WTC11 (cell line): ENCODE results near the gene AURKA. TPM values are rescaled to one million over a fixed set of nuclear protein-coding genes. Genes with fewer than 3 reads are reported as not detected.

Experiments used
- ATAC-seq: fragments of 200-7000 bp; cut with Tn5 transposase; 2 replicates; pipeline ENCODE4 v1.10.0; 2021; ENCODE audit warnings: mild to moderate bottlenecking, moderate library complexity
- CTCF ChIA-PET: fragments of 300-600 bp; sonication (Branson Sonifier 250); formaldehyde crosslinking; loops from one replicate; lab custom pipeline; 2021; ENCODE audit warnings: antibody characterized with exemption; lab: Charles Lee
- POLR2A ChIA-PET: fragments of 350-600 bp; sonication (Branson Sonifier 250); formaldehyde crosslinking; loops from one replicate; lab custom pipeline; 2021; ENCODE audit warnings: antibody characterized with exemption; lab: Charles Lee
- DNase-seq: peaks from one replicate; pipeline ENCODE4 v3.0.0; 2021; ENCODE audit warnings: low spot score
- H3K27ac Mint-ChIP-seq: 2 replicates; pipeline ENCODE4 v1.8.0; 2021; ENCODE audit warnings: mixed read lengths
- H3K27me3 Mint-ChIP-seq: 2 replicates; pipeline ENCODE4 v1.8.0; 2021; ENCODE audit warnings: low read depth, mild to moderate bottlenecking, moderate library complexity, mixed read lengths
- H3K36me3 Mint-ChIP-seq: 2 replicates; pipeline ENCODE4 v1.8.0; 2021; ENCODE audit warnings: mixed read lengths
- H3K4me1 Mint-ChIP-seq: 2 replicates; pipeline ENCODE4 v1.8.0; 2022; ENCODE audit warnings: mixed read lengths
- H3K4me3 Mint-ChIP-seq: 2 replicates; pipeline ENCODE4 v1.8.0; 2021; ENCODE audit warnings: mild to moderate bottlenecking, moderate library complexity, mixed read lengths
- H3K9me3 Mint-ChIP-seq: 2 replicates; pipeline ENCODE4 v1.8.0; 2021; ENCODE audit warnings: mixed read lengths
- ATF1 ChIP-seq: sonication (generic); formaldehyde crosslinking; IDR thresholded peaks from 2 replicates; pipeline ENCODE4 v1.8.1; 2023; ENCODE audit warnings: mild to moderate bottlenecking, moderate library complexity, missing genetic modification reagents
- CREB1 ChIP-seq: sonication (generic); formaldehyde crosslinking; IDR thresholded peaks from 2 replicates; pipeline ENCODE4 v1.8.0; 2023; ENCODE audit warnings: mild to moderate bottlenecking, missing genetic modification reagents
- CREM ChIP-seq: sonication (generic); formaldehyde crosslinking; IDR thresholded peaks from 2 replicates; pipeline ENCODE4 v1.8.1; 2022; ENCODE audit warnings: mild to moderate bottlenecking, missing genetic modification reagents, moderate library complexity
- GABPB1 ChIP-seq: sonication (generic); formaldehyde crosslinking; IDR thresholded peaks from 2 replicates; pipeline ENCODE4 v1.8.1; 2023; ENCODE audit warnings: mild to moderate bottlenecking, missing genetic modification reagents
- GTF2I ChIP-seq: fragments of 250-450 bp; sonication (Bioruptor Pico); conservative IDR thresholded peaks from 2 replicates; pipeline ENCODE4 v1.4.0; 2021; ENCODE audit warnings: mild to moderate bottlenecking
- NR3C1 ChIP-seq: sonication (generic); formaldehyde crosslinking; conservative IDR thresholded peaks from 2 replicates; pipeline ENCODE4 v1.8.1; 2023; ENCODE audit warnings: low read depth, mild to moderate bottlenecking, missing genetic modification reagents
- OVOL2 ChIP-seq: fragments of 250-450 bp; sonication (Bioruptor Pico); IDR thresholded peaks from 2 replicates; pipeline ENCODE4 v1.9.0; 2021; ENCODE audit warnings: mild to moderate bottlenecking, borderline replicate concordance
- PRRX2 ChIP-seq: fragments of 250-450 bp; sonication (Bioruptor Pico); IDR thresholded peaks from 2 replicates; pipeline ENCODE4 v1.8.0; 2021; ENCODE audit warnings: mild to moderate bottlenecking
- RELA ChIP-seq: sonication (generic); formaldehyde crosslinking; IDR thresholded peaks from 2 replicates; pipeline ENCODE4 v1.8.1; 2022; ENCODE audit warnings: missing genetic modification reagents, mild to moderate bottlenecking, borderline replicate concordance
- SMAD3 ChIP-seq: sonication (generic); formaldehyde crosslinking; IDR thresholded peaks from 2 replicates; pipeline ENCODE4 v1.8.0; 2022; ENCODE audit warnings: missing genetic modification reagents, mild to moderate bottlenecking, borderline replicate concordance
- SP1 ChIP-seq: sonication (generic); formaldehyde crosslinking; conservative IDR thresholded peaks from 2 replicates; pipeline ENCODE4 v1.8.1; 2022; ENCODE audit warnings: missing genetic modification reagents
- ZNF121 ChIP-seq: sonication (generic); formaldehyde crosslinking; IDR thresholded peaks from 2 replicates; pipeline ENCODE4 v1.8.0; 2023; ENCODE audit warnings: missing genetic modification reagents
- ZNF263 ChIP-seq: sonication (generic); formaldehyde crosslinking; IDR thresholded peaks from 2 replicates; pipeline ENCODE4 v1.8.1; 2022; ENCODE audit warnings: low read depth, mild to moderate bottlenecking, moderate library complexity, missing genetic modification reagents
- total RNA-seq: library from RNA; stranded (reverse); gene quantifications from 3 replicates; pipeline ENCODE4 v1.2.3, GENCODE V29; 2021
- TF ChIP-seq, protein P1 (sequence below): sonication (generic); formaldehyde crosslinking; IDR thresholded peaks from 2 replicates; pipeline ENCODE4 v1.8.0; 2022; ENCODE audit warnings: mild to moderate bottlenecking, missing genetic modification reagents
- TF ChIP-seq, protein P2 (sequence below): sonication (generic); formaldehyde crosslinking; IDR thresholded peaks from 2 replicates; pipeline ENCODE4 v1.8.1; 2022; ENCODE audit warnings: low read depth, mild to moderate bottlenecking, moderate library complexity, missing genetic modification reagents, borderline replicate concordance
- TF ChIP-seq, protein P3 (sequence below): sonication (generic); formaldehyde crosslinking; IDR thresholded peaks from 2 replicates; pipeline ENCODE4 v1.8.1; 2023; ENCODE audit warnings: mild to moderate bottlenecking, missing genetic modification reagents
- TF ChIP-seq, protein P4 (sequence below): sonication (generic); formaldehyde crosslinking; IDR thresholded peaks from 2 replicates; pipeline ENCODE4 v1.8.0; 2022; ENCODE audit warnings: mild to moderate bottlenecking, missing genetic modification reagents
- TF ChIP-seq, protein P5 (sequence below): sonication (generic); formaldehyde crosslinking; IDR thresholded peaks from 2 replicates; pipeline ENCODE4 v1.8.1; 2023; ENCODE audit warnings: mild to moderate bottlenecking, moderate library complexity, missing genetic modification reagents

The AURKA gene
- total RNA-seq, 1 experiment from 2014 or later, result 103 TPM

DNA sequence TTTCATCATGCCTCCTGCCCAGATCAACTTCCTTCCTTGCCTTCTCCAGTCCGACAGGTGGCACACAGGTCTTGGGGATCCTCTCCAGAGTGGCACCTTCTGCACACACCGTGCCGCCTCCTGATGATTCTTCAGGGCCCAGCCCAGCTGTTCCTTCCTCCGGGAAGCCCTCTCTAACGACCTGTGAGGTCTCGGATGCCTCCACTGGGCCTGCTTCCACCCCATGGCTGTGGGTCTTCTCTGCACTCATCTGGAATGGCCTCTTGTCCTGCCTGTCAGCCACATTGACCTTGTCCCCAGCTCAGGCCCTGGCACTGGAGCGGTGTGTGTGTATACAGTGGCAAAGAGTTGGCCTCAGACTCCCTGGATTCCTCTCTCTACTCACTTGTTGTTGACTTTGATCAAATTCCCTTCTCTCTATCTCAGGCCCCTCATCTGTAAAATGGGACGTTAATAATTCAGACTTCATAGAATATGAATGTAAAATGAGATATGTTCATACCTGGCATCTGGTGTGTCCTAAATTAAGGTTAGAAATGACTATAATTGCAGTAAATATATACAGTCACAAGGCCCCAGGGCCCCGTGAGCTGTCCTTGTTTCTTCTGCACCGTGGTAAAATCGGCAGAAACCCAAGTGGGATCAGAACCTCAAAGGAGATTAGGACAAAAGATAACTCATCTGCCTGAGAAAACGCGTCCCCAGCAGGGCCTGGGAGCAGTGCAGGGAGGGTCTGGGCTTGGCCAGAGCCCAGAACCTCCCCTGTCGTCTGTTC lies 31.7 kb downstream of the AURKA start:
- H3K4me1 Mint-ChIP-seq, result peaks cover 24% of the 10 kb centered on the region
- peaks cover 32% of the 10 kb centered on the region for H3K27me3 Mint-ChIP-seq
- CTCF ChIA-PET, result interaction anchor here (1.4 kb wide), 1 partner anchor 16 kb away, joined by 6 read pairs; no protein-coding TSS in a partner anchor
- POLR2A ChIA-PET, result no interaction called here
- TF ChIP-seq OVOL2 (CRISPR knock-in tag) (no peak), GABPB1 (CRISPR knock-in tag) (0 out of 2 replicates have a peak, but pooled peaks have one; percentile 25)
- ATAC-seq (no peak), DNase-seq (no peak)
- peak overlapping the region; percentile 11; the same call in 1 of the 2 replicates for H3K27ac Mint-ChIP-seq
- H3K4me3 Mint-ChIP-seq, result peak overlapping the region; percentile 83
- no peaks in the 10 kb centered on the region; the same call in 1 of the 2 replicates for H3K36me3 Mint-ChIP-seq
- H3K9me3 Mint-ChIP-seq, result no peaks in the 10 kb centered on the region

DNA sequence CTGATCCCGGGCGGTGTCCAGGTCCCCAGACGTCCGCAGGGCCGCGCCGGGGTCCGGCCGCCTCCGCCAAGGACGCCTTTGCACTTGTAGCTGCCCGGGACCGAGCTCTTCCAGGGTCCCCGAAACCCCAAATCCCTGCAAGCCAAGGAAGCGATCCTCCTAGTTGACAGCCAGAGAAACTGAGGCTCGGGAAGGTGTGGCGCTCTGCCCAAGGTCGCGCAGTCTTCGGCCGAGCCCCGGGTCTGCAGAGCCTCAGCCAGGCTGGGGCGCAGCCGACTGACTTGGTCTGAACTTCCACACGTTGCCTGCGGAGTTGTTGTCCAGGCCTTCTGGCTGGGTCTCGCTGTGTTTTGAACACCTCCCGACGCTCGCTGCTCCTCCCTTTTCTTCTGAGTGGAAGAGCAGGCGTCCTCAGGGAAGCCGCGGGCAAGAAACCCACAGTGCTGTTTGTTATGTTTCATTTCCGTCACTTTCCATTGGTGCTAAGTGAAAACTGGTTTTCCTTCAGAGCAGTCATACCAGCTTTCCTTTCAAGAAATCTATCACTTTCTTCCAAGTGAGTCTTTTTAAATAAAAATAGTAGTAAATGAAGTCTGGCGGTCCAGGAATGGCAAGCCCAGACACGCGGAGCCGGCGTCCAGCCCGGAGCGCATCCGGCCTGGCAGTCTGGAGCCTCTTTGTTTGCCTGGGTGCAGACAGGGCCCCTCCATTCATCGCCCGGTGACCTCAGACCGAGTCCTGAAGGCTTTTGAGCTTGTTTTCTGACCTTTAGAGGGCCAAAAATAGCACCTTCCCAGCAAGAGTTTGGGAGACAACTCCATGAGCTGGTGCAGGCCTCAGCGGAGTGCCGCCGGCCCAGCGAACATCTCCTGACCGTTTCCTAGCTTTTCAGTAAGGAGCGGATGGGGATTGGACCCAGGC lies 32.5 kb downstream of the AURKA start:
- Mint-ChIP-seq H3K9me3 (no peaks in the 10 kb centered on the region), H3K4me3 (peak overlapping the region; percentile 83), H3K4me1 (peaks cover 24% of the 10 kb centered on the region), H3K27me3 (peaks cover 32% of the 10 kb centered on the region), H3K36me3 (no peaks in the 10 kb centered on the region), H3K27ac (no peak overlapping the region)
- ATAC-seq (peak; percentile 26), DNase-seq (peak; percentile 27)
- POLR2A ChIA-PET, result no interaction called here
- CTCF ChIA-PET, result interaction anchor here (1.2 to 1.4 kb wide), 4 partner anchors 16 to 191 kb away, joined by 3 to 11 read pairs (median 5); partner anchors contain the start of genes AURKA and CSTF1
- TF ChIP-seq, protein P1, sequence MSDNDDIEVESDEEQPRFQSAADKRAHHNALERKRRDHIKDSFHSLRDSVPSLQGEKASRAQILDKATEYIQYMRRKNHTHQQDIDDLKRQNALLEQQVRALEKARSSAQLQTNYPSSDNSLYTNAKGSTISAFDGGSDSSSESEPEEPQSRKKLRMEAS (CRISPR knock-in tag), result 0 out of 2 replicates have a peak, but pooled peaks have one; percentile 19
- TF ChIP-seq NR3C1 (CRISPR knock-in tag) (no peak), GTF2I (no peak), ATF1 (CRISPR knock-in tag) (no peak)

DNA sequence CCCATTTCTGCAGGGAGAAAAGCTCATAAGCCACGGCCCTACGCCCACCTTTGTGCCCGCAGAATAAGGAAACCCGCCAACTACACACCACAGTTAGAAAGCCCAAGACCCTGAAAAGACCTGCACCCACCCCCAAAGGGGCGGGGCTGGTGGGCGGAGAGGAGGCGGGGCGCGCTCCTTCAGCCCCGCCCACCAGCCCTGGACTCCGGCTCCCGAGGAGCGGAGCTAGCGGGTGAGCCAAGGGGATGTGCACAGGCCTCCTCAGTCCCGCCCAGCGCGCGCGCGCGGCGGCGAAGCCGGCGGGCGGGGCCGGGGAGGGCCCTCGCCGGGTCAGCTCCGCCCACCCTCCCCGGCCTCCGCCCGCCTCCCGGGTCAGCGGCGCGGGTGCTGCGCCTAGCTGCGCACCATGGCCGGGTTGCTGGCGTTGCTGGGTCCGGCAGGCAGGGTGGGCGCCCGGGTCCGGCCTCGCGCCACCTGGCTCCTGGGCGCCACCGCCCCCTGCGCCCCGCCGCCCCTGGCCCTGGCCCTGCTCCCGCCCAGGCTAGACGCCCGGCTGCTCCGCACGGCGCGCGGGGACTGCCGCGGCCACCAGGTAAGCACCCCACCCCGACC lies 33.3 kb downstream of the AURKA start, which contains the start of gene FAM210B:
FAM210B (plus strand) TSS at position 375 of the 612 bp plus-strand sequence; CDS start at position 407, 32 bp downstream.
- ATAC-seq, result peak; percentile 97
- Mint-ChIP-seq H3K4me1 (peaks cover 24% of the 10 kb centered on the region), H3K36me3 (no peaks in the 10 kb centered on the region), H3K9me3 (no peaks in the 10 kb centered on the region), H3K4me3 (peak within 1 kb of the TSS; percentile 83), H3K27me3 (peaks cover 36% of the 10 kb centered on the region), H3K27ac (no peak within 1 kb of the TSS)
- ChIA-PET CTCF (interaction anchor here (1.2 to 1.4 kb wide), 3 partner anchors 15 to 192 kb away, joined by 3 to 11 read pairs (median 4); partner anchors contain the start of genes AURKA and CSTF1), POLR2A (no interaction called here)
- DNase-seq, result peak; percentile 85
- TF ChIP-seq, protein P2, sequence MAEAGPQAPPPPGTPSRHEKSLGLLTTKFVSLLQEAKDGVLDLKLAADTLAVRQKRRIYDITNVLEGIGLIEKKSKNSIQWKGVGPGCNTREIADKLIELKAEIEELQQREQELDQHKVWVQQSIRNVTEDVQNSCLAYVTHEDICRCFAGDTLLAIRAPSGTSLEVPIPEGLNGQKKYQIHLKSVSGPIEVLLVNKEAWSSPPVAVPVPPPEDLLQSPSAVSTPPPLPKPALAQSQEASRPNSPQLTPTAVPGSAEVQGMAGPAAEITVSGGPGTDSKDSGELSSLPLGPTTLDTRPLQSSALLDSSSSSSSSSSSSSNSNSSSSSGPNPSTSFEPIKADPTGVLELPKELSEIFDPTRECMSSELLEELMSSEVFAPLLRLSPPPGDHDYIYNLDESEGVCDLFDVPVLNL (CRISPR knock-in tag), result no peak
- no peak for TF ChIP-seq ZNF263
- TF ChIP-seq PRRX2 (CRISPR knock-in tag), result no peak
- TF ChIP-seq, protein P3, sequence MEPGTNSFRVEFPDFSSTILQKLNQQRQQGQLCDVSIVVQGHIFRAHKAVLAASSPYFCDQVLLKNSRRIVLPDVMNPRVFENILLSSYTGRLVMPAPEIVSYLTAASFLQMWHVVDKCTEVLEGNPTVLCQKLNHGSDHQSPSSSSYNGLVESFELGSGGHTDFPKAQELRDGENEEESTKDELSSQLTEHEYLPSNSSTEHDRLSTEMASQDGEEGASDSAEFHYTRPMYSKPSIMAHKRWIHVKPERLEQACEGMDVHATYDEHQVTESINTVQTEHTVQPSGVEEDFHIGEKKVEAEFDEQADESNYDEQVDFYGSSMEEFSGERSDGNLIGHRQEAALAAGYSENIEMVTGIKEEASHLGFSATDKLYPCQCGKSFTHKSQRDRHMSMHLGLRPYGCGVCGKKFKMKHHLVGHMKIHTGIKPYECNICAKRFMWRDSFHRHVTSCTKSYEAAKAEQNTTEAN (CRISPR knock-in tag), result no peak
- TF ChIP-seq RELA (CRISPR knock-in tag), result no peak
- no peak; the same call in 1 of the 2 replicates for TF ChIP-seq SP1
- TF ChIP-seq, protein P4, sequence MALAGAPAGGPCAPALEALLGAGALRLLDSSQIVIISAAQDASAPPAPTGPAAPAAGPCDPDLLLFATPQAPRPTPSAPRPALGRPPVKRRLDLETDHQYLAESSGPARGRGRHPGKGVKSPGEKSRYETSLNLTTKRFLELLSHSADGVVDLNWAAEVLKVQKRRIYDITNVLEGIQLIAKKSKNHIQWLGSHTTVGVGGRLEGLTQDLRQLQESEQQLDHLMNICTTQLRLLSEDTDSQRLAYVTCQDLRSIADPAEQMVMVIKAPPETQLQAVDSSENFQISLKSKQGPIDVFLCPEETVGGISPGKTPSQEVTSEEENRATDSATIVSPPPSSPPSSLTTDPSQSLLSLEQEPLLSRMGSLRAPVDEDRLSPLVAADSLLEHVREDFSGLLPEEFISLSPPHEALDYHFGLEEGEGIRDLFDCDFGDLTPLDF (CRISPR knock-in tag), result no peak
- no peak for TF ChIP-seq SMAD3
- no peak for TF ChIP-seq CREM (CRISPR knock-in tag)
- no peak for TF ChIP-seq ZNF121 (CRISPR knock-in tag)
- TF ChIP-seq, protein P5, sequence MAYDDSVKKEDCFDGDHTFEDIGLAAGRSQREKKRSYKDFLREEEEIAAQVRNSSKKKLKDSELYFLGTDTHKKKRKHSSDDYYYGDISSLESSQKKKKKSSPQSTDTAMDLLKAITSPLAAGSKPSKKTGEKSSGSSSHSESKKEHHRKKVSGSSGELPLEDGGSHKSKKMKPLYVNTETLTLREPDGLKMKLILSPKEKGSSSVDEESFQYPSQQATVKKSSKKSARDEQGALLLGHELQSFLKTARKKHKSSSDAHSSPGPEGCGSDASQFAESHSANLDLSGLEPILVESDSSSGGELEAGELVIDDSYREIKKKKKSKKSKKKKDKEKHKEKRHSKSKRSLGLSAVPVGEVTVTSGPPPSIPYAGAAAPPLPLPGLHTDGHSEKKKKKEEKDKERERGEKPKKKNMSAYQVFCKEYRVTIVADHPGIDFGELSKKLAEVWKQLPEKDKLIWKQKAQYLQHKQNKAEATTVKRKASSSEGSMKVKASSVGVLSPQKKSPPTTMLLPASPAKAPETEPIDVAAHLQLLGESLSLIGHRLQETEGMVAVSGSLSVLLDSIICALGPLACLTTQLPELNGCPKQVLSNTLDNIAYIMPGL (CRISPR knock-in tag), result no peak
- TF ChIP-seq CREB1, result no peak
